Breast epithelium (tissue), 3 donors: ENCODE results near the gene ADAM22.

Experiments used
- POLR2A ChIP-seq: fragments of 450-650 bp; IDR thresholded peaks from one replicate; pipeline ENCODE4 v1.6.1; 2016; ENCODE audit warnings: antibody characterized with exemption, mild to moderate bottlenecking, moderate library complexity
- POLR2AphosphoS5 ChIP-seq, 3 donors: sonication (generic); formaldehyde crosslinking; IDR thresholded peaks; one replicate each; pipeline ENCODE4 v1.6.1; 2017; ENCODE audit warnings: antibody characterized with exemption in 3 of 3
- TF ChIP-seq, protein P1 (sequence below), 3 donors: fragments of 450-650 bp; IDR thresholded peaks; one replicate each; pipeline ENCODE4 v1.5.1; 2016 to 2017; ENCODE audit warnings: antibody characterized with exemption in 3 of 3, mild to moderate bottlenecking in 3 of 3, moderate library complexity in 3 of 3

DNA sequence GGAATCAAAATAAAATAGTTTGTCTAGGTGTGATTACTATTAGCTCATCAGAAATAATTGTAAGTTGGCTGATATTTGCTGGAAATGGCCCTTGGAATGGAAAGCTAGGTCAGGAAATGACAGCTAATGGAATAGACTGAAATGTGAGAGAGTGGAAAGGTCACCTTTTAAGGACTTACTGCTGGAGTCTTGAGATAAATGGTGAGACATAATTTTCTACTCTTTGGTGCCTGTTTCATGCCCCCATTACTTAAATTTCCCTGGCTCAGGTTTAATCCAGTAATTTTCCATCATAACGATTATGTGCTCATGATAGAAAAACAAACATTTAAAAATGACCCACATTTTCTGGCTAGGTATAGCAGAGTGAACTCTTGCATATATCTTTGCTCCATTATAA is 123.6 kb downstream of the ADAM22 start:
- TF ChIP-seq, protein P1, sequence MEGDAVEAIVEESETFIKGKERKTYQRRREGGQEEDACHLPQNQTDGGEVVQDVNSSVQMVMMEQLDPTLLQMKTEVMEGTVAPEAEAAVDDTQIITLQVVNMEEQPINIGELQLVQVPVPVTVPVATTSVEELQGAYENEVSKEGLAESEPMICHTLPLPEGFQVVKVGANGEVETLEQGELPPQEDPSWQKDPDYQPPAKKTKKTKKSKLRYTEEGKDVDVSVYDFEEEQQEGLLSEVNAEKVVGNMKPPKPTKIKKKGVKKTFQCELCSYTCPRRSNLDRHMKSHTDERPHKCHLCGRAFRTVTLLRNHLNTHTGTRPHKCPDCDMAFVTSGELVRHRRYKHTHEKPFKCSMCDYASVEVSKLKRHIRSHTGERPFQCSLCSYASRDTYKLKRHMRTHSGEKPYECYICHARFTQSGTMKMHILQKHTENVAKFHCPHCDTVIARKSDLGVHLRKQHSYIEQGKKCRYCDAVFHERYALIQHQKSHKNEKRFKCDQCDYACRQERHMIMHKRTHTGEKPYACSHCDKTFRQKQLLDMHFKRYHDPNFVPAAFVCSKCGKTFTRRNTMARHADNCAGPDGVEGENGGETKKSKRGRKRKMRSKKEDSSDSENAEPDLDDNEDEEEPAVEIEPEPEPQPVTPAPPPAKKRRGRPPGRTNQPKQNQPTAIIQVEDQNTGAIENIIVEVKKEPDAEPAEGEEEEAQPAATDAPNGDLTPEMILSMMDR (IDR thresholded peaks at IDR 0.05): no peak
- TF ChIP-seq POLR2A: no peak
- no peak for TF ChIP-seq POLR2AphosphoS5 (IDR thresholded peaks at IDR 0.05)
